GM10266 (cell line): Measurements from ENCODE around the gene HDAC5.

ENCODE experiments used
- DNase-seq: peaks from one replicate; pipeline ENCODE4 v3.0.0; 2012; ENCODE audit errors: extremely low spot score
- TF ChIP-seq, protein P1 (sequence below): IDR thresholded peaks from 2 replicates; pipeline ENCODE4 v1.5.1; 2012; ENCODE audit warnings: mild to moderate bottlenecking, low read depth; ENCODE audit not compliant: control insufficient read depth, insufficient read depth; ENCODE audit errors: missing control alignments

HDAC5 gene

DNA sequence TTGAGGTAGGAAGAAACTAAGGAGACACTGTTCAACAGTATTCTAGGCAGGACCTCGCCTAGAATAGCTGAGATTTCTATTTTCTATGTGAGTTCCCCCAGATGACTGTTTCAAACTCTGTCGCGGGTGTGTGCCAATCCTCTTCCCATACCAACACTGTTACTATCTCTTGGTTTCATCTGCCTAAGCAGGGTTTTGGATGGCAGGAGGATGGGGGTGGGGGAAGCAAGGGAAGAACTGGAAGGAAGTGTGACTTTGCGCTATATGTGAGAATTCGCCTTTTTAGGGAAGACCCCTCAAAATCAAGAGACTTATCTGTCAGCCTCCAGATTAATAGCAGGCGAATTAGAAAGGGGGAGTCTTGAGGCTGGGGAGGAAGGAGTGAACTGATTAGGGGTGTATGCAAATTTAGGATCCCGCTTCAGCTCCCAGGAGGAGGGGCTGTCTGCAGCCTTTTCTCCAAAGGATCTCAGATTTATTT lies 53.4 kb downstream of the HDAC5 start:
- DNase-seq, result peak; percentile 47
- TF ChIP-seq, protein P1, sequence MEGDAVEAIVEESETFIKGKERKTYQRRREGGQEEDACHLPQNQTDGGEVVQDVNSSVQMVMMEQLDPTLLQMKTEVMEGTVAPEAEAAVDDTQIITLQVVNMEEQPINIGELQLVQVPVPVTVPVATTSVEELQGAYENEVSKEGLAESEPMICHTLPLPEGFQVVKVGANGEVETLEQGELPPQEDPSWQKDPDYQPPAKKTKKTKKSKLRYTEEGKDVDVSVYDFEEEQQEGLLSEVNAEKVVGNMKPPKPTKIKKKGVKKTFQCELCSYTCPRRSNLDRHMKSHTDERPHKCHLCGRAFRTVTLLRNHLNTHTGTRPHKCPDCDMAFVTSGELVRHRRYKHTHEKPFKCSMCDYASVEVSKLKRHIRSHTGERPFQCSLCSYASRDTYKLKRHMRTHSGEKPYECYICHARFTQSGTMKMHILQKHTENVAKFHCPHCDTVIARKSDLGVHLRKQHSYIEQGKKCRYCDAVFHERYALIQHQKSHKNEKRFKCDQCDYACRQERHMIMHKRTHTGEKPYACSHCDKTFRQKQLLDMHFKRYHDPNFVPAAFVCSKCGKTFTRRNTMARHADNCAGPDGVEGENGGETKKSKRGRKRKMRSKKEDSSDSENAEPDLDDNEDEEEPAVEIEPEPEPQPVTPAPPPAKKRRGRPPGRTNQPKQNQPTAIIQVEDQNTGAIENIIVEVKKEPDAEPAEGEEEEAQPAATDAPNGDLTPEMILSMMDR, result no peak

DNA sequence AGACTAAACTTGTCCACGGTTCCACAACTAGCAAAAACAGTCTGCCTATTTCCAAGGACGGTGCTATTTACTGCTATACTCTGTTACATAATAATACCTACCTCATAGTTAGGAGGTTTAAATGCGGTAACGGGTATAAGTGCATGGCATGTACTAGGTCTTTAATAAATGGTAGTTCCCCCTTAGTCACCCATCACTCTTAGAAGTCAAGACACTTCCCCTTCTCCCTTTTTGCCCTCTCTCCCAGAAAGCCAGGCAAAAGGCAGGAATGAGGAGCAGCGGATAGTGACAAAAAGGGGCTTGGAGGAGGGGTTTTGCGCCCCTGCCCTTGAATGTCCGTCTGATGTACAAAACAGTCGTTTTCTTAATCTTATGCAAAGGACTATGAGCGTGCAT lies 55.9 kb downstream of the HDAC5 start:
- DNase-seq, result no peak
- TF ChIP-seq, protein P1, result no peak

DNA sequence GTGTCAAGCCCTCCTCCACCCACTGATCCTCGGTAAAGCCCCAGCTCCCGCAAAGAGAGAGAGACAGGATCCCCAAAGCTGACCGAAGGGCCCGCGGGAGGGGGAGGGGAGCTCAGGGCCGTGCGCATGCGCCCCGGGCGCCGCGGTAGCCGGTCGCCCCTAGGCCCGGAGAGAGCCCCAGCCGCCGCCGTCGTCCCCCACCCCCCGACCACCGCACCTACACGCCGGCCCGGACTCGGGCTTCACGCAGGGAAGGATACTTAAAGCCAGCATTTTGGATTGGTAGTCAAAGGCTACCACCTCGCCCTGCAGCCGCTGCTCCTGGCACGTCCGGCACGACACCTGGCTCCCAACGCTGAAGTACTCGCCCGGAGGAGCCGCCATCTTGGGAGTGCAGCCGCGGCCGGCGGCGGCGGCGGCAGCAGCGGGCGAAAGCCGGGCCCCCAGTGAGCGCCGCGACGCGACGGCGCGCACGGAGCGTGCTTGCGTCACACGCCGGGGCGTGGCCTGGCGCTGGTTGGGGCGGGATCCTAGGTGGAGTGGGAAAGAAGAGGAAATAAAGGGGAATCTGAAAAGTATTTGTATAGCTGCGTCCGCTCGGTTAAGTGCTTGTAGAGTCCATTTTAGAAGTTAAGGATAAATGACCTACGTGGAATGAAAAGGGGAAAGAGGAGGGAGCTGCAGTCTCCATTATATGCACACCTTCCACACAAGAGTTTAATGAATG lies 57.1 kb downstream of the HDAC5 start, which contains the start of gene LSM12:
Gene LSM12, minus strand, starts transcription at position 468 of the 727 bp plus-strand sequence. Its CDS starts 84 bp downstream, at position 384.
- DNase-seq, result peak; percentile 93
- TF ChIP-seq, protein P1, result no peak

DNA sequence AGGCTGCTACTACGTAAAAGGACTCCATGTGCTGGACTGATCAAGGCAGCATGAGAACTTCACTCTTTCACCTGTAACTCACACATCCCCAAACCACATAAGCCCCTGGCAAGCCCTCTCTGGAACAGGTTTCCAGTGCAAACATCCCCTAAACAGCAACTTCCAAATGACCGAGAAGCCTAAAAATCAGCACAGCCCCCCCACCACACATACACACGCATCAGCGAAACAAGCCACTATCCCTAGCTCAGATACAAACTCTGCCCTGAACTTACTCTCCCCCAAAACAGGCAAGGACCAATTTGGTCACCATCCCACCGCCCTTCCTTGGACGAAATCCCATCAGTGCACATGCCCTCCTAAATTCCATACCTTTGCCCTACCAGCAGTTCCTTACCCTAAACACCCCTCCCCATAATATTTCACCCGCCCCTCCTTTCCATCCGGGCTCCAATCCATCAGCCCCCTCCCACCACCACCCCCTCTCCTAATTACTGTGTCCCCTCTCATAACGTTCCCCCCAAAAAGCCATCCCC lies 57.7 kb downstream of the HDAC5 start:
- TF ChIP-seq, protein P1, result no peak
- DNase-seq, result no peak

DNA sequence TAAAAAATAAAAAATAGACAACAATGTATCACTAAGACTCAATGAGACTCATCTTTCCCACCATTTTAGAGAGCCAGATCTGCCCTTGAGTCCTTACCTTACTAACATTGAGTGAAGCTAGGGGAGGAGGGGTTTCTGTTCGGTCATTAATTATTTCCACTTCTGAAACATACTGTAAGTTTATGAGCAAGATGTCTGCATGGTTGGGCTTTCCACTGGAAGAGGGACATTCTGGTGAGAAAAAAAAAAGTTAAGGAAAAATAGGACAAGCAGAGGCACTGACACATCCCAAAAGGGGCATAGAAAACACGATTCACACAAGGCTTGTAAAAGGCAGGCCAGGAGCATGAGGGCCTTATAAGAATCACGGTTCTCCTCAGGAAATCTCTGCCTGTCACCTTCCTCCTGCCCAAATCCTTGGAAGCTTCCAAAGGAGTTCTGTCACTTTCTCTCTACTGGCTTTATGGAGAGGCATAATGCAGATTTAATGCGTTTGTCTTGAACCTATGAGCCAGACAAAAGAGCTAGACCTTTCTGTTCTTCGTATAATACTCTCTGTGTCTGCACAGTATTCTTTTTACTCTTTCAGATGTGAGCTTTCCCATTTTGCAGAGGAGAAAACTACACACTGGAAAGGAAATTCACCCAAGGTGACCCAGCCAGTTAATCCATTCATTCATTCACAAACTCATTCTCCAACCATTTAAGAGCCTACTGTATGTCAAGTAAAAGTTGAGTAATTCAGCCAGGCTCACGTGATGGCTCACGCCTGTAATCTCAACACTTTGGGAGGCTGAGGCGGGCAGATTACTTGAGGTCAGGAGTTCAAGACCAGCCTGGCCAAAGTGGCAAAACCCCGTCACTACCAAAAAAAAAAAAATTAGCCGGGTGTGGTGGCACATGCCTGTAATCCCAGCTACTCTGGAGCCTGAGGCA lies 59.5 kb downstream of the HDAC5 start:
- TF ChIP-seq, protein P1, result no peak
- no peak for DNase-seq

DNA sequence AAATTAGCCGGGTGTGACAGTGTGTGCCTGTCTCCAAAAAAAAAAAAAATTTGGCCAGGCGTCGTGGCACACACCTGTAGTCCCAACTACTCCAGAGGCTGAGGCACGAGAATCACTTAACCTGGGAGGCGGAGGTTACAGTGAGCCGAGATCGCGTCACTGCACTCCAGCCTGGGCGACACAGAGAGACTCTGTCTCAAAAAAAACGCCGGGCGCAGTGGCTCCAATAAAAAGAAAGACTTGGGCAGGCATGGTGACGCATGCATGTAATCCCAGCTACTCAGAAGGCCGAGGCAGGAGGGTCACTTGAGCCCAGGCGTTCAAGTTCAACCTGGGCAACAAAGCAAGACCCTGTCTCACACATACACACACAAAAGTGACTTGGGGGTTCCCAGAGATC lies 60.6 kb downstream of the HDAC5 start:
- TF ChIP-seq, protein P1, result no peak

More for the DNA sequence above, 60.6 kb downstream of the HDAC5 start:
- DNase-seq, result no peak
